ENCODE results near the gene OR2M2.

GRCh38 chr1:248164031-248164430, 10.6 kb upstream of the OR2M2 start:
- TF ChIP-seq RARB (CRISPR knock-in tag; IDR thresholded peaks at IDR 0.05) = no peak
- no peak for TF ChIP-seq CREB5 (CRISPR knock-in tag; IDR thresholded peaks at IDR 0.05; ENCODE audit: low read depth)
- no peak for TF ChIP-seq PPARA (CRISPR knock-in tag; IDR thresholded peaks at IDR 0.05; ENCODE audit: borderline replicate concordance)
- TF ChIP-seq, protein P1, sequence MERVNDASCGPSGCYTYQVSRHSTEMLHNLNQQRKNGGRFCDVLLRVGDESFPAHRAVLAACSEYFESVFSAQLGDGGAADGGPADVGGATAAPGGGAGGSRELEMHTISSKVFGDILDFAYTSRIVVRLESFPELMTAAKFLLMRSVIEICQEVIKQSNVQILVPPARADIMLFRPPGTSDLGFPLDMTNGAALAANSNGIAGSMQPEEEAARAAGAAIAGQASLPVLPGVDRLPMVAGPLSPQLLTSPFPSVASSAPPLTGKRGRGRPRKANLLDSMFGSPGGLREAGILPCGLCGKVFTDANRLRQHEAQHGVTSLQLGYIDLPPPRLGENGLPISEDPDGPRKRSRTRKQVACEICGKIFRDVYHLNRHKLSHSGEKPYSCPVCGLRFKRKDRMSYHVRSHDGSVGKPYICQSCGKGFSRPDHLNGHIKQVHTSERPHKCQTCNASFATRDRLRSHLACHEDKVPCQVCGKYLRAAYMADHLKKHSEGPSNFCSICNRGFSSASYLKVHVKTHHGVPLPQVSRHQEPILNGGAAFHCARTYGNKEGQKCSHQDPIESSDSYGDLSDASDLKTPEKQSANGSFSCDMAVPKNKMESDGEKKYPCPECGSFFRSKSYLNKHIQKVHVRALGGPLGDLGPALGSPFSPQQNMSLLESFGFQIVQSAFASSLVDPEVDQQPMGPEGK (CRISPR knock-in tag; IDR thresholded peaks at IDR 0.05; ENCODE audit: borderline replicate concordance) = no peak
- no peak for TF ChIP-seq ARNTL (CRISPR knock-in tag; IDR thresholded peaks at IDR 0.05; ENCODE audit: borderline replicate concordance, low read depth)
- TF ChIP-seq BACH2 (CRISPR knock-in tag; IDR thresholded peaks at IDR 0.05; ENCODE audit: borderline replicate concordance) = no peak
- no peak for TF ChIP-seq TCF4 (CRISPR knock-in tag; IDR thresholded peaks at IDR 0.05; ENCODE audit: borderline replicate concordance)

All from SK-N-SH treated with all-trans-retinoic acid at 6 μM for 48 hours (cell line).